Measurements from ENCODE around the gene TMC3. TPM values are rescaled to one million over a fixed set of nuclear protein-coding genes. Genes with fewer than 3 reads are reported as not detected.

TMC3 gene
- total and polyA plus RNA-seq, 3 experiments from 2014 or later: not detected

DNA sequence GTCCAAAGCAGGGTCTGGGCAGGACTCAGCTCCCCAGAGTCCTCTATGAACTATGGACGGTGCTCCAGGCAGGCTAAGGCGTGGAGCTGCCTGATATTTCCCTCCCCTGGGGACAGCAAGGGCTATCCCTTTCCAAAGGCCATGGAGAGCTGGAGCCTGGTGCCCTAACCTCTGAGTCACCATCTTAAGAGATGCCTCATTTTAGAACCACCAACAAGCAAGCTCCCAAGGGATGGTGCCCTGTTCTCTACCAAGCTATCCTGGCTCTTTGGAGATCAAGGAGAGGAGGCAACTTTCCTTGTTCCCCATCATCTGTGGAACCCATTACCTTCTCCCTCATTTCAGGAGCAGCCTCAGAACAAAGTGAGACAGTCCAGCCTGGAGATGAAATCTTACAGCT, 65.8 kb downstream of the TMC3 start:
- Mint-ChIP-seq H3K36me3 (peaks cover 24 to 98% (median 38%) of the 10 kb centered on the region in 3 donors), H3K27ac (peak overlapping the region in 7 of 8 donors; percentile 26 to 100 (median 74)), H3K9me3 (no peaks in the 10 kb centered on the region), H3K4me1 (peaks cover 75 to 99% (median 91%) of the 10 kb centered on the region in 3 donors), H3K4me3 (no peak overlapping the region), H3K27me3 (no peaks in the 10 kb centered on the region)
- POLR2A ChIA-PET: interaction anchor here (1.4 to 2.4 kb wide), 3 partner anchors 9 to 16 kb away, joined by 5 to 17 read pairs (median 9); partner anchors contain the start of gene STARD5
- peaks cover 72% of the 10 kb centered on the region for H3K36me3 ChIP-seq (ENCODE audit: insufficient read depth, low read length)
- CTCF ChIA-PET: interaction anchor here (0.8 to 3.1 kb wide), 10 partner anchors 9 to 42 kb away, joined by 3 to 19 read pairs (median 4); partner anchors contain the start of gene STARD5
- H3K9me3 ChIP-seq (ENCODE audit: low read length): no peaks in the 10 kb centered on the region
- no peaks in the 10 kb centered on the region for H3K27me3 ChIP-seq (ENCODE audit: insufficient read depth, low read length, poor library complexity, severe bottlenecking)
- H3K4me1 ChIP-seq (ENCODE audit: insufficient read depth, low read length): peaks cover 64% of the 10 kb centered on the region
- H3K27ac ChIP-seq (ENCODE audit: low read depth, low read length): no peak overlapping the region
- no peak overlapping the region for H3K4me3 ChIP-seq (ENCODE audit: low read length)
- DNase-seq: no peak

DNA sequence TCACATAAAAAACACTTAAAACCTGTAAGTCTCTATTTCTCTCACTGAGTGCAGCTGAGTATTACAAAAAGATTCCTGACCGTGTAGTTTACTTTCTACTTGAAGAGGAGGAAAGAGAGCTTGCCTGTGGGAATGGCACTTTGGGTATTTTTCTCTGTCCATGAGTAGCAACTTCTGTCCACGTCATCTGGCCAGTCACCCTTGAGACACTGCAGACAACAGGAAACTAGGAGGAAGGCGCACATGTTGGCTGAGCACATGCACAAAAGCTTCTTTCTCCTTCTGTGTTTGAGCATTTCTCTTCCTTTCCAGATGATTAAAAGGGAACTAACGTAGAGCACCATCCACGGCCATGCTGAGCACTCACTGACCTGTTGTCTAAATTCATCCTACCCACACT, 69.8 kb downstream of the TMC3 start:
- Mint-ChIP-seq H3K27ac (peak overlapping the region; percentile 90 to 100 (median 95)), H3K27me3 (no peaks in the 10 kb centered on the region), H3K4me3 (peak overlapping the region; percentile 80 to 100 (median 99)), H3K9me3 (no peaks in the 10 kb centered on the region), H3K36me3 (peaks cover 57 to 100% (median 60%) of the 10 kb centered on the region in 3 donors), H3K4me1 (peaks cover 72 to 87% (median 82%) of the 10 kb centered on the region in 3 donors)
- ChIA-PET POLR2A (interaction anchor here (1.3 to 1.5 kb wide), 2 partner anchors 8 to 11 kb away, joined by 3 to 4 read pairs; no protein-coding TSS in a partner anchor), CTCF (interaction anchor here (0.9 to 4.0 kb wide), 5 partner anchors 19 to 33 kb away, joined by 3 to 31 read pairs (median 3); partner anchors contain the start of gene STARD5)
- H3K4me3 ChIP-seq (ENCODE audit: low read length): no peak overlapping the region
- no peaks in the 10 kb centered on the region for H3K27me3 ChIP-seq (ENCODE audit: insufficient read depth, low read length, poor library complexity, severe bottlenecking)
- no peak overlapping the region for H3K27ac ChIP-seq (ENCODE audit: low read depth, low read length)
- peaks cover 69% of the 10 kb centered on the region for H3K4me1 ChIP-seq (ENCODE audit: insufficient read depth, low read length)
- no peaks in the 10 kb centered on the region for H3K9me3 ChIP-seq (ENCODE audit: low read length)
- DNase-seq: no peak
- H3K36me3 ChIP-seq (ENCODE audit: insufficient read depth, low read length): peaks cover 97% of the 10 kb centered on the region

DNA sequence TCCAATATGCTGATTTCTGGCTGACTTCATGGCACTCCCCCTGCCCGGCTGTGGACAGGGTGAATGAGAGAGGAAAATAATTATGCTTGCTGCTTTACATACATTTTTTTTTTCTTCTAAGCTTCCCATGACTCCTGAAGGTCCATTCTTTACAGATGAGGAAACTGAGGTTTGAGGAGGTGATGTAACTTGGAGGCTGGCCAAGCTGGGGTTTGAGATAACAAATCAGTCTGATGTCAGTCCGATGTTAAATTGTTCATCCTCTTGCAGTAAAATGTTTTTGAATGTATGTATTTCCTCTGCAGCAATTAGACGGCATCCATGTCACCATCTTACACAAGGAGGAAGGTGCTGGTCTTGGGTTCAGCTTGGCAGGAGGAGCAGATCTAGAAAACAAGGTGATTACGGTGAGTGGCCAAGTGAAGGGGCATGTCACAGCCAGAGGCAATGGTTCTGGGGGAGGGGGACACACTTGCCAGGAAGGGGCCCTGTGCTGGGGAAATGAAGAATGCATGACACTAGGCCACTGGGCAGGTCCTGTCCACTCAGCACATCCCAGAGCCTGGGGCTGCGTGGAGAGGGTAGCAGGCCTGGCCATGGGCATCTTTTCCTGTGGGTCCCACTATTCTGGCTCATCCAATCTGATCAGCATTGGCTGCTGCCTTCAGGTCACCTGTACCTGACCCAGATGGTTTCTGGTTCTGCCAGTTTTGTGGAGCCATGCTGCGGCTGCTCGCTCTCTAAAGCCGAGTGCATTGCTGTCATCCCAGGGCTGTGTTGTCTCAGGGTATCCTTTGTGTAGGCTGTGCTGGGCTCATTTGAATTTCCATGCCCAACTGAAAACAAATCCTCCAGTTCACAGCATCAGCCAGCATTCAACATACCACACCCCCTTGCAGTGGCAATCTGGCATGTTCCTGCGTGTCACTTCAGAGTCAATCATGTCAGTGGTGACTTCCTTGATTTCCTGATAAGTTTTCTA, 70.5 kb downstream of the TMC3 start:
- CTCF ChIA-PET: interaction anchor here (0.9 to 4.0 kb wide), 7 partner anchors 20 to 37 kb away, joined by 3 to 31 read pairs (median 3); partner anchors contain the start of gene STARD5
- POLR2A ChIA-PET: interaction anchor here (0.6 to 1.5 kb wide), 7 partner anchors 7 to 28 kb away, joined by 3 to 10 read pairs (median 4); partner anchors contain the start of gene STARD5
- H3K27ac ChIP-seq (ENCODE audit: low read depth, low read length): no peak overlapping the region
- H3K36me3 ChIP-seq (ENCODE audit: insufficient read depth, low read length): peaks cover 90% of the 10 kb centered on the region
- H3K9me3 ChIP-seq (ENCODE audit: low read length): no peaks in the 10 kb centered on the region
- peaks cover 56 to 100% (median 61%) of the 10 kb centered on the region in 3 donors for H3K36me3 Mint-ChIP-seq
- peaks cover 69 to 80% (median 78%) of the 10 kb centered on the region in 3 donors for H3K4me1 Mint-ChIP-seq
- DNase-seq: peak in 1 of 5 donors; percentile 62
- peaks cover 69% of the 10 kb centered on the region for H3K4me1 ChIP-seq (ENCODE audit: insufficient read depth, low read length)
- no peaks in the 10 kb centered on the region for H3K27me3 Mint-ChIP-seq
- peak overlapping the region; percentile 96 to 100 (median 99) for H3K4me3 Mint-ChIP-seq
- H3K9me3 Mint-ChIP-seq: no peaks in the 10 kb centered on the region
- H3K27me3 ChIP-seq (ENCODE audit: insufficient read depth, low read length, poor library complexity, severe bottlenecking): no peaks in the 10 kb centered on the region
- peak overlapping the region; percentile 90 to 100 (median 97) for H3K27ac Mint-ChIP-seq
- peak overlapping the region; percentile 85 for H3K4me3 ChIP-seq (ENCODE audit: low read length)

DNA sequence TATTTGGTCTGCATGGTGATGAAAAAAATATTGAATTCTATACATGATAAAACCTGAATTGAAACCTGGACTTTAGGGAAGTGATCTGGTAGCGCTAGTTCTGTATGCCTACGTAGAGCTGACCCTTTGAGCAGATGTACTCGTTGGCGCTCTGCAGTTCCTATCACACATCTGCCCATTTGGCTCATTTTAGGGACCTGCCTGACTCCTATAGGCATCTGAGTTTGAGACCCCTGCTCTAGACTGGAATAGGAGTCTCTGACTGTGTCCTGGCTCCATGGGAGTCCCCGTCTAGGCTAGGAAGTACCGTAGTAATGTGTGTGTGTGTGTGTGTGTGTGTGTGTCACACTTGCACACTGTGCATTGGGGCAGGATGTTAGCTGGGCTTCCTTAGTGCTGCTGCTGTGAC, 71.3 kb downstream of the TMC3 start:
- Mint-ChIP-seq H3K4me3 (peak overlapping the region; percentile 96 to 100 (median 99)), H3K36me3 (peaks cover 57 to 100% (median 63%) of the 10 kb centered on the region in 3 donors), H3K4me1 (peaks cover 69 to 73% (median 73%) of the 10 kb centered on the region in 3 donors), H3K27ac (peak overlapping the region; percentile 90 to 100 (median 97)), H3K27me3 (no peaks in the 10 kb centered on the region), H3K9me3 (no peaks in the 10 kb centered on the region)
- H3K4me1 ChIP-seq (ENCODE audit: insufficient read depth, low read length): peaks cover 69% of the 10 kb centered on the region
- H3K9me3 ChIP-seq (ENCODE audit: low read length): no peaks in the 10 kb centered on the region
- peak overlapping the region; percentile 85 for H3K4me3 ChIP-seq (ENCODE audit: low read length)
- H3K27me3 ChIP-seq (ENCODE audit: insufficient read depth, low read length, poor library complexity, severe bottlenecking): no peaks in the 10 kb centered on the region
- CTCF ChIA-PET: interaction anchor here (1.2 to 4.0 kb wide), 6 partner anchors 11 to 37 kb away, joined by 3 to 31 read pairs (median 7); no protein-coding TSS in a partner anchor
- peaks cover 89% of the 10 kb centered on the region for H3K36me3 ChIP-seq (ENCODE audit: insufficient read depth, low read length)
- peak overlapping the region; percentile 45 for H3K27ac ChIP-seq (ENCODE audit: low read depth, low read length)
- no peak for DNase-seq
- POLR2A ChIA-PET: interaction anchor here (0.6 to 1.5 kb wide), 6 partner anchors 8 to 27 kb away, joined by 3 to 10 read pairs (median 4); partner anchors contain the start of gene STARD5

DNA sequence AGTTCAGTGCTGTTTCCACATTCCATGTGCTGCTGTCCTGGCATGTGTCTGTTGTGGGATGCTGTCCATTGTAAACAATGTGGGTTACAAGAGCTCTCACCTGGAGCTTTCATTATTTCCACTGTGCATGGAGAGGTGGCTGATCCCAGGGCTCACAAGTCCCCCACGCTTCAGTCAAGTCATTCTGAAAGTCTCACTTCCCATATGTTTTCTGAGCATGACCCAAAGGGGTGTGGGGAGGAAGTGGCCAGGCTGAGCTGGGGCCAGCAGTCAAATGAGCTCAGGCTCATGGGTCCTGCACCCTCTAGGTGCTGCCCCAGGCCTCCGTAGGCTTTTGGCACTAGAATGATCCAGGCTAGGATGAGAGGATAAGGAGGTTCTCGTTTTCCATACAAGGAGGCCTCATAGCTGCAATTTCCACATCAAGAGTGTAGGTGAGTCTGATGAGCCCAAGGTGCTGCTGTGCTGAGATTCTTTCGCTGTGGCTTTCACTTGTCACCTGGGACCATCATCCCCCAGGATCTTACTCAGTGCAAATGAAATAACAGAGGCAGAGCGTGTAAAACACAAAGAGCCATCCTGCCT, 72.1 kb downstream of the TMC3 start:
- H3K4me1 Mint-ChIP-seq: peaks cover 65 to 66% (median 66%) of the 10 kb centered on the region in 3 donors
- peaks cover 62 to 100% (median 65%) of the 10 kb centered on the region in 3 donors for H3K36me3 Mint-ChIP-seq
- H3K27ac Mint-ChIP-seq: peak overlapping the region; percentile 90 to 100 (median 97)
- ChIA-PET CTCF (interaction anchor here (1.4 to 4.0 kb wide), 5 partner anchors 9 to 36 kb away, joined by 3 to 31 read pairs (median 7); no protein-coding TSS in a partner anchor), POLR2A (interaction anchor here (1.1 to 1.5 kb wide), 3 partner anchors 9 to 27 kb away, joined by 3 to 5 read pairs (median 3); no protein-coding TSS in a partner anchor)
- no peaks in the 10 kb centered on the region for H3K9me3 Mint-ChIP-seq
- no peaks in the 10 kb centered on the region for H3K27me3 Mint-ChIP-seq
- Histone ChIP-seq H3K27ac (ENCODE audit: low read depth, low read length) (no peak overlapping the region), H3K36me3 (ENCODE audit: insufficient read depth, low read length) (peaks cover 89% of the 10 kb centered on the region), H3K4me3 (ENCODE audit: low read length) (peak overlapping the region; percentile 85), H3K4me1 (ENCODE audit: insufficient read depth, low read length) (peaks cover 64% of the 10 kb centered on the region), H3K27me3 (ENCODE audit: insufficient read depth, low read length, poor library complexity, severe bottlenecking) (no peaks in the 10 kb centered on the region), H3K9me3 (ENCODE audit: low read length) (no peaks in the 10 kb centered on the region)
- no peak for DNase-seq
- H3K4me3 Mint-ChIP-seq: peak overlapping the region; percentile 96 to 100 (median 99)

DNA sequence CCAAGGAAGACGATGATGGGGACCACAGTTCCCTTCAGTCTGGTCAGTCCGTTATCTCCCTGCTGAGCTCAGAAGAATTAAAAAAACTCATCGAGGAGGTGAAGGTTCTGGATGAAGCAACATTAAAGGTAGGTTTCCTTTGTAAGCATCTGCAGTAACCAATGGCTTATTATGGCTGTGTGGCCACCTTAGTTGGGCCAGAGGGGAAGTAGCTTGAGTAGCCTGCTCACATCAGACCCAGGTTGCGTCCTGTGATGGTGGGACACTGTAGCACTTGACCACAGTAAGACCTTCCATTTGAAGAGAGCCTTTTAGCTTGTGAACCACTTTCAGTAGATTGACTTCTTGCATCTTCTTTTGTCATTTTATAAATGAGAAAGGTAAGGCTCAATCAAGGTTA, 72.6 kb downstream of the TMC3 start:
- POLR2A ChIA-PET: interaction anchor here (1.1 to 1.5 kb wide), 2 partner anchors 10 to 26 kb away, joined by 3 to 5 read pairs; no protein-coding TSS in a partner anchor
- Histone ChIP-seq H3K4me3 (ENCODE audit: low read length) (peak overlapping the region; percentile 85), H3K27ac (ENCODE audit: low read depth, low read length) (no peak overlapping the region), H3K36me3 (ENCODE audit: insufficient read depth, low read length) (peaks cover 84% of the 10 kb centered on the region), H3K4me1 (ENCODE audit: insufficient read depth, low read length) (peaks cover 61% of the 10 kb centered on the region), H3K9me3 (ENCODE audit: low read length) (no peaks in the 10 kb centered on the region), H3K27me3 (ENCODE audit: insufficient read depth, low read length, poor library complexity, severe bottlenecking) (no peaks in the 10 kb centered on the region)
- no peaks in the 10 kb centered on the region for H3K27me3 Mint-ChIP-seq
- DNase-seq: no peak
- H3K36me3 Mint-ChIP-seq: peaks cover 59 to 100% (median 67%) of the 10 kb centered on the region in 3 donors
- peak overlapping the region; percentile 90 to 100 (median 97) for H3K27ac Mint-ChIP-seq
- H3K4me3 Mint-ChIP-seq: peak overlapping the region; percentile 96 to 100 (median 99)
- no peaks in the 10 kb centered on the region for H3K9me3 Mint-ChIP-seq
- peaks cover 65 to 66% (median 65%) of the 10 kb centered on the region in 3 donors for H3K4me1 Mint-ChIP-seq
- CTCF ChIA-PET: interaction anchor here (1.5 to 4.0 kb wide), 4 partner anchors 10 to 36 kb away, joined by 4 to 31 read pairs (median 8); no protein-coding TSS in a partner anchor
